ENCODE data around the gene OR6C1. TPM values are rescaled to one million over a fixed set of nuclear protein-coding genes. Genes with fewer than 3 reads are reported as not detected.
"Not testable (repeated sequence)": the region's sequence is repeated elsewhere in the genome, so short reads cannot be mapped to it uniquely, and the experiment has no call there.

The OR6C1 gene
- total RNA-seq, 1 donor from 2014 or later: not detected

DNA sequence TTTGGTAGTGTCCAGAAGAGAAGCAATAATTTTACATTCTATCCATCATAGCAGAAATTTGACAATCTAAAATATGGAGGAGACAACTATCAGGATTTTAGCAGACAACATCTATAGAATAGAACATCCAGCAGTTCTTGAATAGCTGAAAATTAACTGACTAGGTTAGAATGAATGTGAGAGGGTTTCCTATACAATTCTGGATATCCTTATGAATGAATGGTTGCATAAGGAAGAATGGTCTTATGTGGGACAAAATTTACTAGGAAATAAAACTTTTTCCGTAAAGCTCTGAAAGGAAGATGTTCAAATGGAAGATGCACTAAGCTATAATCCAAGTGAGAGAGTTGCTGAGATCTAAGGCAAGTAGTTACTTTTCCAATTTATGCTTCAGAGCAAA is 16.3 kb downstream of the OR6C1 start, which contains the start of gene OR6C3:
Gene OR6C3, plus strand, starts transcription at position 301 of the 400 bp plus-strand sequence. CDS start 955 bp downstream, outside the sequence.
- Histone ChIP-seq H3K27me3 (ENCODE audit: control insufficient read depth, insufficient read depth, low read length) (no peaks in the 10 kb centered on the region), H3K4me3 (ENCODE audit: low read depth, low read length) (no peak within 1 kb of the TSS), H3K36me3 (ENCODE audit: control insufficient read depth, insufficient read depth, low read length) (no peaks in the 10 kb centered on the region)
- no peak for DNase-seq (ENCODE audit: low read depth)
- TF ChIP-seq, protein P1, sequence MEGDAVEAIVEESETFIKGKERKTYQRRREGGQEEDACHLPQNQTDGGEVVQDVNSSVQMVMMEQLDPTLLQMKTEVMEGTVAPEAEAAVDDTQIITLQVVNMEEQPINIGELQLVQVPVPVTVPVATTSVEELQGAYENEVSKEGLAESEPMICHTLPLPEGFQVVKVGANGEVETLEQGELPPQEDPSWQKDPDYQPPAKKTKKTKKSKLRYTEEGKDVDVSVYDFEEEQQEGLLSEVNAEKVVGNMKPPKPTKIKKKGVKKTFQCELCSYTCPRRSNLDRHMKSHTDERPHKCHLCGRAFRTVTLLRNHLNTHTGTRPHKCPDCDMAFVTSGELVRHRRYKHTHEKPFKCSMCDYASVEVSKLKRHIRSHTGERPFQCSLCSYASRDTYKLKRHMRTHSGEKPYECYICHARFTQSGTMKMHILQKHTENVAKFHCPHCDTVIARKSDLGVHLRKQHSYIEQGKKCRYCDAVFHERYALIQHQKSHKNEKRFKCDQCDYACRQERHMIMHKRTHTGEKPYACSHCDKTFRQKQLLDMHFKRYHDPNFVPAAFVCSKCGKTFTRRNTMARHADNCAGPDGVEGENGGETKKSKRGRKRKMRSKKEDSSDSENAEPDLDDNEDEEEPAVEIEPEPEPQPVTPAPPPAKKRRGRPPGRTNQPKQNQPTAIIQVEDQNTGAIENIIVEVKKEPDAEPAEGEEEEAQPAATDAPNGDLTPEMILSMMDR (IDR thresholded peaks at IDR 0.05; ENCODE audit: insufficient read depth, low read length, poor library complexity, severe bottlenecking): no peak

DNA sequence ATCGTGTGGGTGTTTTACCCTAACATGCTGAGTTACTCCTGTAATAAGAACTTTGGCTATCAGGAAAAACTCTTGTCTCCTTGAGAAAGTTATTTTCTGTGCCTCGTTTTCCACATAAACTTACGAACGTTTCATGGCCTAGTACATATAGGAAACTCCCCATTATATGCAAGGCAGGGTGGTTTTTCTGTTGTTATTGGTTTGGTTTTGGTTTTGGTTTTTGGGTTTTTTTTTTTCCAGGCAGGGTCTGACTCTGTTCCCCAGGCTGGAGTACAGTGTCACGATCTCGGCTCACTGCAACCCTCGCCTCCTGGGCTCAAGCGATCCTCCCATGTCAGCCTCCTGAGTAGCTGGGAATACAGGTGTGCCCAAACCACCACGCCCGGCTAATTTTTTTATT is 21.9 kb downstream of the OR6C1 start:
- no peaks in the 10 kb centered on the region for H3K36me3 ChIP-seq (ENCODE audit: control insufficient read depth, insufficient read depth, low read length)
- H3K27me3 ChIP-seq (ENCODE audit: control insufficient read depth, insufficient read depth, low read length): no peaks in the 10 kb centered on the region
- no peak overlapping the region for H3K4me3 ChIP-seq (ENCODE audit: low read depth, low read length)
- no peak for DNase-seq (ENCODE audit: low read depth)
- TF ChIP-seq, protein P1 (IDR thresholded peaks at IDR 0.05; ENCODE audit: insufficient read depth, low read length, poor library complexity, severe bottlenecking): no peak

DNA sequence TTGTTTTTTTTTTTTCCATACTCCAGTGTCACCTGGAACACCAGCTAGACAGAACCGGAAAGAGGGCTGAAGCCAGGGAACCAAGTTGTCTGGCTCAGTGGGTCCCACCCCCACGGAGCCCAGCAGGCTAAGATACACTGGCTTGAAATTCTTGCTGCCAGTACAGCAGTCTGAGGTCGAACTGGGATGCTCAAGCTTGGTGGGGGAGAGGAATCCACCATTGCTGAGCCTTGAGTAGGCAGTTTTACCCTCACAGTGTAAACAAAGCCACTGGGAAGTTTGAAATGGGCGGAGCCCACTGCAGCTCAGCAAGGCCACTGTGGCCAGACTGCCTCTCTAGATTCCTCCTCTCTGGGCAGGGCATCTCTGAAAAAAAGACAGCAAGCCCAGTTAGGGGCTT is 41.2 kb downstream of the OR6C1 start:
- H3K4me3 ChIP-seq (ENCODE audit: low read depth, low read length); H3K27me3 ChIP-seq (ENCODE audit: control insufficient read depth, insufficient read depth, low read length); DNase-seq (ENCODE audit: low read depth); H3K36me3 ChIP-seq (ENCODE audit: control insufficient read depth, insufficient read depth, low read length): not testable (repeated sequence)

DNA sequence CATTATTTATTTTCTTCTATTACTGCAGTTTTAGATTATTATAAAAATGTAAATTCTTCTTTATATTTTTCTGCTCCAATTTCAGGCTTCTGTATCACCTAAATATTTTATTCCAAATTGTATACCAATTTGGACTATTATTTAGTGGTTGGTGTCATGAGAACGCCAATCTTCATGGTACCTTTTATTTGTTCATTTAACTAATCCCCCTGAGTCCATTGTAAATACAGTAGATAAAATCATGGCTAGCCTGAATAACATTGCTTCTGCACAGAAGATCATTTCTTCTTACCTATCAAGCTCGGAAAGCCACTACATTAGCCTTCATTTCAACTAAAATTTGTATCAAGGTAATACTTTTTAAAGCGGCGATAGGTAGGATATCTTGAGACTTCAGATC is 48.5 kb downstream of the OR6C1 start, which contains the start of gene OR6C75:
Gene OR6C75, plus strand, starts transcription at position 301 of the 400 bp plus-strand sequence. CDS start 2,136 bp downstream, outside the sequence.
- Histone ChIP-seq H3K36me3 (ENCODE audit: control insufficient read depth, insufficient read depth, low read length) (no peaks in the 10 kb centered on the region), H3K4me3 (ENCODE audit: low read depth, low read length) (no peak within 1 kb of the TSS), H3K27me3 (ENCODE audit: control insufficient read depth, insufficient read depth, low read length) (no peaks in the 10 kb centered on the region)
- TF ChIP-seq, protein P1 (IDR thresholded peaks at IDR 0.05; ENCODE audit: insufficient read depth, low read length, poor library complexity, severe bottlenecking): no peak
- DNase-seq (ENCODE audit: low read depth): no peak

DNA sequence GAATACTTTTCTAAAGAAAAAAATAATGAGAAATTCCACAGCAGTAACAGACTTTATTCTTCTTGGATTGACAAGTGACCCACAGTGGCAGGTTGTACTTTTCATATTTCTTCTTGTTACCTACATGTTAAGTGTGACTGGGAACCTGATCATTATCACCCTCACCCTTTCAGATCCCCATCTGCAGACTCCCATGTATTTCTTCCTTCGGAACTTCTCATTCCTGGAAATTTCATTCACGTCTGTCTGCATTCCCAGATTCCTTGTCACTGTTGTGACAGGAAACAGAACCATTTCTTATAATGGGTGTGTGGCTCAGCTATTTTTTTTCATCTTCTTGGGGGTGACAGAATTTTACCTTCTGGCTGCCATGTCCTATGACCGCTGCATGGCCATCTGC is 50.9 kb downstream of the OR6C1 start:
- H3K4me3 ChIP-seq (ENCODE audit: low read depth, low read length): no peak overlapping the region
- no peaks in the 10 kb centered on the region for H3K27me3 ChIP-seq (ENCODE audit: control insufficient read depth, insufficient read depth, low read length)
- H3K36me3 ChIP-seq (ENCODE audit: control insufficient read depth, insufficient read depth, low read length): no peaks in the 10 kb centered on the region
- DNase-seq (ENCODE audit: low read depth): no peak
- TF ChIP-seq, protein P1 (IDR thresholded peaks at IDR 0.05; ENCODE audit: insufficient read depth, low read length, poor library complexity, severe bottlenecking): no peak

Other genes starting within 250 kb of the OR6C1 start
- gene OR9K2, start 187.9 kb upstream of the OR6C1 start, total RNA-seq: not detected in 2 replicates
- not detected in 2 replicates for gene OR10A7, start 93.3 kb upstream of the OR6C1 start, total RNA-seq
- gene OR6C74, start 69.7 kb upstream of the OR6C1 start, total RNA-seq: not detected in 2 replicates
- gene OR6C6, start 17.8 kb upstream of the OR6C1 start, total RNA-seq: not detected in 2 replicates
- gene OR6C3, start 16.4 kb downstream of the OR6C1 start, total RNA-seq: not detected in 2 replicates
- not detected in 2 replicates for gene OR6C75, start 48.6 kb downstream of the OR6C1 start, total RNA-seq
- gene OR6C65, start 86.2 kb downstream of the OR6C1 start, total RNA-seq: not detected in 2 replicates
- gene OR6C76, start 111.9 kb downstream of the OR6C1 start, total RNA-seq: not detected in 2 replicates
- not detected in 2 replicates for gene OR6C2, start 129.7 kb downstream of the OR6C1 start, total RNA-seq
- gene OR6C70, start 155.8 kb downstream of the OR6C1 start, total RNA-seq: not detected in 2 replicates
- not detected in 2 replicates for gene OR6C68, start 178.0 kb downstream of the OR6C1 start, total RNA-seq
- gene OR6C4, start 235.3 kb downstream of the OR6C1 start, total RNA-seq: not detected in 2 replicates

All from kidney epithelial cell (primary cell).